Measurements from ENCODE around the gene TECPR1. TPM values are rescaled to one million over a fixed set of nuclear protein-coding genes. Genes with fewer than 3 reads are reported as not detected.

Gene TECPR1
- total RNA-seq, 1 donor from 2014 or later: 16.1 TPM

DNA sequence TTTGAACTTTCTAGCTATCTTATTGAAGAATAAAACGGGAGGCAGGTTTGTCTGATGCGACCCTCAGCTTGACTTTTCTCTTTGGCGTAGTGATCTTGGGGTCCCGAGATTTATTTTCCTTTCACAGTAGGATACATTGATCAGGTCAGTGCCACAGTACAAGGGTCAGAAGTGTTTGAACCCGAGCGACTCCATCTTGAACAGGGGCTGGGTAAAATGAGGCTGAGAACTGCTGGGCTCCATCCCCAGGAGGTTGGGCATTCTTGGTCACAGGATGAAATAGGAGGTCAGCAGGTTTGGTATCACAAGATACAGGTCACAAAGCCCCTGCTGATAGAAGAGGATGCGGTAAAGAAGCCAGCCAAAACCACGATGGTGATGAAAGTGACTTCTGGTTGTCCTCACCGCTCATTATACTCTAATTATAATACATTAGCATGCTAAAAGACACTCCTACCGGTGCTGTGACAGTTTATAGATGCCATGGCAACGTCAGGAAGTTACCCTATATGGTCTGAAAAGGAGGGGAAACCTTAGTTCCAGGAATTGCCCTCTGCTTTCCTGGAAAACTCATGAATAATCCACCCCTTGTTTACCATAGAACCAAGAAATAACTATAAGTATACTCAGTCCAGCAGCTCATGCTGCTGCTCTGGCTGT lies 3.0 kb upstream of the TECPR1 start:
- no peak for ATAC-seq (ENCODE audit: poor library complexity)
- intact Hi-C loops (cut with DNase I): no loop called here

DNA sequence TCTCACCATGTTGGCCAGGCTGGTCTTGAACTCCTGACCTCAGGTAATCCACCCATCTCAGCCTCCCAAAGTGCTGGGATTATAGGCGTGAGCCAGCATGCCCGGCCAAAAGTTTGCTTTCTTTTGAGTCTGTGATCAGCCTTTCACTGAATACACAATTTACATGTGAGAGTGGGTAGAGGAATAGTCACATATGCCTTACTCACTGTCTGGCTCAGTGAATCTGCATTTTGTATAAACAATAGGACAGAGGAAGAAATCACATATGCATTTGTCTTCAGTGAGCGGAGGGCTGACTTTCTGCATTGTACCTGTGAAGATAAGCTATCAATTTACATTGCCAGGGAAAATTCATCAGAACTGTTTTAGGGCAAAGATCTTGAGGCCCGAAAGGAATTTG lies 2.5 kb upstream of the TECPR1 start:
- DNase-seq (no peak), ATAC-seq (ENCODE audit: poor library complexity) (no peak)
- intact Hi-C loops (cut with DNase I): no loop called here

More for the DNA sequence above, 3.0 kb upstream of the TECPR1 start:
- no peak for DNase-seq

DNA sequence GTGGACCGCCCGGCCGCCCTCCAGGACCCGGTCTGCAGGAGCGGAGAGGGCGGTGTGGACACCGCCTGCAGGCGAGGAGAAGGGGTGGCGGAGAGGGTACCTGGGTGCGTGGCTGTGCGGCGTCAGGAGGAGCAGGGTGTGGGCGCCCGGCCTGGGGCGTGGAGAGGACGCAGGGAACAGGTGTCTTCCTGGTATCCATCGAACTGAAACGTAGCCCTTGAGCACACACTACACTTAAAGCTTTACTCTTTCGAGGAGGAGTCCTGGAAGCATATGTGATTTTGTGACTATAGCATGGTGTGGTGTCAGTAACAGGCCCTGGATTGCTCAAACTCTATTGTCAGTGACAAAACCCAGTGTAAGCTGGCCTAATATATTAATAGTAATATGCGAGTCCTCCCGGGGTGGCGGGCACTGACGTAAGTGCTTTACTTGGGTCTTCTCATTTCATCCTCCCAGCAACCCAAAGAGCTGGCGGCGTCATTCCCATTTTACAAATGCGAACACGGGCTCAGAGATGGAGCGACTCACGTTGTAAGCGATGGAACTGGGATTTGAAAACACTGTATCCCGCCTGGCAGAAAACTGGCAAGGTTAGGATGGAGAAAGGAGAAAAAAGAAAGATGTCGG lies 508 bp upstream of the TECPR1 start:
- ATAC-seq (ENCODE audit: poor library complexity): no peak
- no peak for DNase-seq
- intact Hi-C loops (cut with DNase I): no loop called here

DNA sequence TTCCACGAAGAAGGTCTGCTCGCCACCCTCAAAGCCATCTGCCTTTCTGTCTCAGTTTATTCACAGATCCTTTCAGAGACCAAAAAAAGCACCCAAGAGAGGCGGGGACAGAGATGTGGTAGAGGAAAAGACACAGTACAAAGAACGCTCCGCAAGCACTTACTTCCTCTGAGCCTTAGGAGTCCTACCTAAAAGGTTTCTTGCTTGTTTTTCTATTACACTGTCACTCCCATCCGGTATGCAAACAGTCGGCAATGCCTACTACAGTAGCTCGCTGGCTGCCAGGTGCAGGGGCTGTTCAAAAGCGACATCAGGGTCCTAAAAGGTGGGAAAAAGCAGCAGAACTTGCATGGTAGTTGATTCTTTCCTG lies 816 bp downstream of the TECPR1 start:
- ATAC-seq (ENCODE audit: poor library complexity) (no peak), DNase-seq (no peak)
- intact Hi-C loops (cut with DNase I): no loop called here

DNA sequence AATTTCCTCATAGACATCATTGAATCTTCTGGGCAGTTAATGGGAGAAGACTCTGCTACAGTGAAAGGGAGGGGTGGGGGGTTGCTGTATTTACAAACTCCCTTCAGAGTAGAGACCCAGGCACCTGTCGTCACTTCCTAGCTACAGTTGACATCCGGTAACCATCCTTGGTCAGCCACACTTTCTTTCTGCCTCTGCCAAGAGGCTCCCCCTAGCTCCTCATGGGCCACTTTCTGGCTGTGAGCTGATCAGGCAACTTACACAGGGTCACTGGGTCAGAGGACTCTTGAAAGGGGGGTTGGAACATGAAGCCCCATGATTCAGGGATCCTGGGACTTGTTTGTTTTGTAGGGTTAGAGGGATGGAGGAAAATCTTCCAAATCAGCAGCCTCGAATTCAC lies 1.2 kb downstream of the TECPR1 start:
- ATAC-seq (ENCODE audit: poor library complexity): no peak
- no peak for DNase-seq
- intact Hi-C loops (cut with DNase I): no loop called here

DNA sequence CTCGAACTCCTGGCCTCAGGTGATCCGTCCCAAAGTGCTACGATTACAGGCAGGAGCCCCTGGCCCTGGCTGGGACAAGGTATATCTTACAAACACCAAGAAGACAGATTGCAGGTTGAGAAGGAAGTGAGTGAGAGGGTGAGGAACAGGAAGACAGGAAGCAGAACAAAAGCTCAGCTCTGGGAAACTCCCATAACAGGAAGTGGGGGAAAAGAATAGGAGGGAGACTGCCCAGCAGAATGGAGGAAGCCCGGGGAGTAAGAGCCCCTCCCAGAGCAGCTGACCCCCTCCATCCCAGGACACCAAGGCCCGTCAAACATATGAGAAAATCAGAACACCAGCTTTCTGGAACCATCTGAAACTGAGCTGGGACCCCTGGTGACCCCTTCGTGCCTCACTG lies 2.9 kb downstream of the TECPR1 start:
- DNase-seq (no peak), ATAC-seq (ENCODE audit: poor library complexity) (no peak)
- intact Hi-C loops (cut with DNase I): no loop called here

DNA sequence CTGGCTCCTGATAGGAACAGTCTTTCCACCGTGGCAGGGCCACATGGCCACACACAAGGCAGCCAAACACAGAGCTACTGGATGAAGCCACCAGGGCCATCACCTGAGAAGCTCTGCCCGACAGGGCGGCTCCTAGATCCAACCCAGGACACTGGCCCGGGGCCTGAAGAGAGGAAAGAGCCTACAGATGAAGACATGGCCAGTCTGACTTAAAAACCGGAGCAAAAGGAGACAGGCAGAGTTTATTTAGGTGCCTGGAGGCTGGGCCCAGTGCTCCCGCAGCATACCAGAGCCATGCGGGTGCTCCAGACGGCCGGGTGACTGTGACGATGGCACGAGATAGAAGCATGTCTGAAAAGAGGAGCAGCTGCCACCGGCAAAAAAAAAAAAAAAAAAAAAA lies 3.9 kb downstream of the TECPR1 start:
- DNase-seq: no peak
- ATAC-seq (ENCODE audit: poor library complexity): no peak
- intact Hi-C loops (cut with DNase I): no loop called here

DNA sequence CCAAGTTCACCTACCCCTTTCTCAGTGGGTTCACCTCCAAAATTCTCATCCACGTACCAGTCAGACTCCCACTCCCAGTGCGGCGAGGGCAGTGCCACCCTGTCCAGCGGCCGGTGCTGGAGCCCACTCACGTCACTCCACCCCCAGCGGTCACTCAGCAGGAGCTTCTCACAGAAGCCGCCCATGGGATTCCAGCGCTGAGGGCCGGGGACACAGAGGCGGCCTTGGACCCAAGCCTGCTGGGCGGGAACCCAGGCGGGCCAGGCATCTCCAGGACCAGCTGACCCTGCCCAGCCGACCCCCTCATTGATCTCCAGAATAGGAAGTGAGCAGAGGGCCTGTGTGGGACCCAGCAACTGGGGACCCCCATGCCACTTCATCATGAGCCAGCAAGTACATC lies 7.2 kb downstream of the TECPR1 start:
- no peak for ATAC-seq (ENCODE audit: poor library complexity)

DNA sequence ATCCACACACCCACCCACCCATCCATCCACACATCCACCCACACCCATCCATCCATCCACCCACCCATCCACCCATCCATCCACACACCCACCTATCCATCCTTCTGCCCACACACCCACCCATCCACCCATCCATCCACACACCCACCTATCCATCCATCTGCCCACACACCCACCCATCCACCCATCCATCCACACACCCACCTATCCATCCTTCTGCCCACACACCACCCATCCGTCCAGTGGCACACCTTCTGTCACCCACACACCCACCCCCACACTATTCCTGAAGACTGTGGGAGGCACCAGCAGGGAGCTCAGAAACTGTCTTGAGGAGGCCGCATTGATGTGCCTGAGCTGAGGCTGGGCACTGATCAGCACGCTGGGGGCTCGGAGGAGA lies 9.1 kb downstream of the TECPR1 start:
- DNase-seq: no peak
- no peak for ATAC-seq (ENCODE audit: poor library complexity)
- intact Hi-C loops (cut with DNase I): loop anchor here (5.0 kb wide), 1 partner anchor 221 kb away; no protein-coding TSS in a partner anchor

More for the DNA sequence above, 7.2 kb downstream of the TECPR1 start:
- intact Hi-C loops (cut with DNase I): loop anchor here (5.0 kb wide), 1 partner anchor 223 kb away; no protein-coding TSS in a partner anchor
- DNase-seq: no peak

DNA sequence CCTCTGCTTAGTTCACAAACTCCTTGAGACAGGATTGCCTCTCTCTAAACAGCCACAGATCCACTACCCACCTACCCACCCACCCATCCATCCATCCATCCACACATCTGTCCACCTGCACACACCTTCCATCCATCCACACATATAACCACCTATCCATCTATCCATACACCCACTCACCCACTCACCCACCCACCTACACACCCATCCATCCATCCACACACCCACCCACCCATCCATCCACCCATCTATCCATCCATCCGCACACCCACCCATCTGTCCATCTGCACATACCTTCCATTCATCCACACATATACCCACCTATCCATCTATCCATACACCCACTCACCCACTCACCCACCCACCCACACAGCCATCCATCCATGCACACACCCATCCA lies 9.7 kb downstream of the TECPR1 start:
- intact Hi-C loops (cut with DNase I): loop anchor here (5.0 kb wide), 1 partner anchor 220 kb away; no protein-coding TSS in a partner anchor
- DNase-seq: no peak
- no peak for ATAC-seq (ENCODE audit: poor library complexity)

DNA sequence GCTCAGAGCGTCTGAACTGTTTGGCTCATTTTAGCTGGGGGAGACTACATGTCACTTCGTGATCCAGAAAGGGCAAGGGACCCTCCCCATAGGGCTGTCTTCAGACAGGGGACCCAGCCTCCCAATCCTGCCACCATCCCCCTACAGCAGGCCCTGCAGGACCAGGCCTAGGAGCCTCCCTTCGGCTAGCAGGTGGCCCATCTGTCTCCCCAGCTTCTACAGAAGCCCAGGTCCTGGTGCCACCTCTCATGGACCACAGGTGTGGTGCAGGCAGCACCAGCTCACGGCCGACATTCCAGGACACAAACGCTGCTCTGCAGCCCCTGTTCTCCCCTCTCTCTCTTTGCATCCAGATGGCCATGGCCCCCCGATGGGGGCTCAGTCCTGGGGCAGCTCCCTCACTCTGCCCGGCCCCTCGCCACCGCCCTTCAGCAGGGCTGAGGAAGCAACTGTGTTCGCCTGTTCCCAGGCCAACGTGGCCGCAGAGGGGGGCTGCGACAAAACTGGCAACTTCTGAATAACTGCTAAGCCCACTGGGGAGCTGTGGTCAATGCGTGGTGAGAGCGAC lies 10.3 kb downstream of the TECPR1 start:
- intact Hi-C loops (cut with DNase I): loop anchor here (5.0 kb wide), 1 partner anchor 219 kb away; no protein-coding TSS in a partner anchor
- DNase-seq (no peak), ATAC-seq (ENCODE audit: poor library complexity) (no peak)

DNA sequence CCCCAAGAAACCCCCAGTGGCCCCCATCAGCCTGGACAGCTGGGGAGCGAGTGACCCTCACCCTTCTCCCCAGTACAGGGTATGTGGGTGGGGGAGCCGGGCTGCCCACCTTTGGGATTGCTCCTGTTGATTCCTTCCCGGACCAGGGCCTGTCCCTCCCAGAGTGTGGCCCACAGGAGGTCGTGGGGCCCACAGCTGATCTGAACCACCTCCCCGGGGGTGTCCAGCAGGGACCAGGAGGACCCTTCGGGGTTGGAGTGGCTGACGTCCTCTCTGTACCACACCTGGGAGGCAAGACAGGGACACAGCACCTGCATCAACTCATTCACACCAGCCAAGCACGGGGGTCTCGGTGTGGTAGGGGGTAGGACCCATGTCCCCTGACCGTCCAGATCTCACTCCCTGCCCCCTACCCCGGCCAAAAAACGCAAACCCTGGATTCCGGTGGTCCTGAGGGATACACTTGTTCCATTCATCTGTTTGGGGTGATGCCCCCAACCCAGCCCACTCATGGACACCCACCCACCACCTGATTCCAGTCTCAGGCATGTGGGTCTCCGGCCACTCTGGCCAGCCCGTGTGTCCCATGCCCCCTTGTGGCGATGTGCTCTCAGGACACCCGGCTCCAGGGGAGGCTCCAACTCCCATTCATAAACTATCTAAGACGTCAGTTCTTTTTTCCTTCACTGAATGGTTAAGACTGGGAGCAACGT lies 10.9 kb downstream of the TECPR1 start:
- DNase-seq: no peak

DNA sequence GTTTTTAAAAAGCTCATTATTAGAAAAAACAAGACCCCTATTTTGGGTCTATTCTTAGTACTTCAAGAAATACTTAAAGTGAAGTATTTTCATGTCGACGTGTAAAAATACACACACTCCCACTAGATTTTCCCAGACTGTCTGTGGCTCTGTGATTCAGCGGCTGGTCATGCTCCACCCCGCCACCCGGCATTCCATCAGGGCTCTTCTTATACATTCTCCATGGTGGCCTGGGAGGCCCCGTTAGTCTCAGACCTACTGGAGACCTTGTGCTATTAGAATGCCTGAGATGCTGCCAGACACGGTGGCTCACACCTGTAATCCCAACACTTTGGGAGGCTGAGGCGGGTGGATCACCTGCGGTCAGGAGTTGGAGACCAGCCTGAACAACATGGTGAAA lies 13.1 kb downstream of the TECPR1 start:
- DNase-seq (peak; percentile 20), ATAC-seq (ENCODE audit: poor library complexity) (no peak)
- intact Hi-C loops (cut with DNase I): no loop called here

More for the DNA sequence above, 10.9 kb downstream of the TECPR1 start:
- intact Hi-C loops (cut with DNase I): loop anchor here (5.0 kb wide), 1 partner anchor 219 kb away; no protein-coding TSS in a partner anchor
- ATAC-seq (ENCODE audit: poor library complexity): peak; percentile 72

DNA sequence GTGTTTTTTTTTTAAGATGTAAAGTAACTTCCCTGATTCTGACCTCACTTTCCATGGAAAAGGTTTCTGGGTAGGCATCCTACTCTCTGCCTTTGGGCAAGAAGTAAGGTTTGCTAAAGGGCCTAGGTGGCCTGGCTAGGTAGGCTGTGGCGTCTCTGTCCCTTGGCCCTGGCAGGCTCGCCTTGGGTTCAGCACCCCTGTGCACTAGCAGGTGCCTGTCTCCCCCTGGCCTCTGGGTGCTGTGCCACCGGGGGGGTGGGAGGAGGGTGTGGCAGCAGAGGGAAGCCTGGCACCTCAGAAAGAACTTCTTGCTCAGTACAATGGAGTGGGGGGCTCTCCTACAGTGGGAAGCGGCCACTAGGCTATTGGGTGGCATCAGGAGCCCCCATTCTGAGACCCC lies 14.0 kb downstream of the TECPR1 start:
- DNase-seq: no peak
- intact Hi-C loops (cut with DNase I): no loop called here

DNA sequence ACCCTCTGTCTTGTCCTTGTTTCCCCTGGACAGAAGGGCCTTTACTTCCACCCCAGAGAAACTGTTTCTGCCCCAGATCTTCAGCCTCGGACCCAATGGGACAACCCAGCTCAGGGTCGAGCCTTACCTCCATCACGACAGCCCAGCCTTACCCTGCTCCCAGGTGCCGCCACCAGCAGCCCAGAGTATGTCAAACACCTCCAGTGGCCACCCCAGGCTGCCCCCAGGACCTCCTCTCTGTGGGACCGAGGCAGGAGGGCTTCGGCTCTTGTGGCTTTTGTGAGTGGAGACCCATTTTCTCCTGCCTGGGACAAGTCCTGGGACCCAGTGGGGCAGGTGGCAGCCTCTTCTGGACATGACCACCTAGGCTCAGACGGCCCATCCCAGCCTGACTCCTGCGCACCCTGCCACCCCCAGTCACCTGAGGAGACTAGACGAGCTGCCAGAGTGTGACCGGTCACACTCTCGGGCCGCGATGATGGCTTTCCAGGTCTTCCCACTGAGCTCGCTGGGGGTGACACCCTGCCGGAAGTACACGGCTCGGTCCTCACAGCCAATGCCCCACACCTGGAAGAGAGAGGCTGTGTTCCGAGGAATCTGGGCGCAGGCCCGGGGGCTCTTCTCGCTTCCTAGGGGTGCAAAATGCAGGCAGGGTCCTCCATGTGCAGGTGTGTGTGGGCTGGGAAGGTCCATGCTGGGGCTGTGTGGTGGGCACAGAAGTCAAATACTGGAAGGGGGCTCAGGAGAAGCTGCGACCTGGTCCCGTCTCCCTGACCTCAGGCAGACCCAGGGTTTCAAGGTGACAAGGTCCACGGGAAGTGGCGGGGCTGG lies 15.5 kb downstream of the TECPR1 start:
- no peak for ATAC-seq (ENCODE audit: poor library complexity)

More for the DNA sequence above, 14.0 kb downstream of the TECPR1 start:
- ATAC-seq (ENCODE audit: poor library complexity): no peak

DNA sequence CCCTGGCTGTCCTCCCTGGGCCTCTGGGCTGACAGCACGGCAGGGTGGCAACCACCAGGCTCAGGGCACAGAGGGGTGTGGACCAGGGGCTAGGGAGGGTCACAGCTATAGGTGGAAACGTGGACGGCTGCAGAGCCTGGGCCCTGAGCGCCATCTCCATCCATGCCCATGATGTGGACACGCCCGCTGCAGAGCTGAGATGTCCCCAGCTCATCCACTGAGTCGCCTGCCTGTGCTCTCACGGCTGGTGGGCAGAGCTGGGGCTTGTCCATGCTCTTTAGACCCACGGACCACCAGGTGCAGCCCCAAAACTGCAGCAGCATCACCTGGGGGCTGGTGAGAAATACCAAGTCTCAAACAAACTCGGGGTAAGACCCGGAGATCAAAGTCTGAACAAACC lies 16.1 kb downstream of the TECPR1 start:
- DNase-seq (no peak), ATAC-seq (ENCODE audit: poor library complexity) (no peak)
- intact Hi-C loops (cut with DNase I): no loop called here

More for the DNA sequence above, 15.5 kb downstream of the TECPR1 start:
- intact Hi-C loops (cut with DNase I): no loop called here
- DNase-seq: no peak

DNA sequence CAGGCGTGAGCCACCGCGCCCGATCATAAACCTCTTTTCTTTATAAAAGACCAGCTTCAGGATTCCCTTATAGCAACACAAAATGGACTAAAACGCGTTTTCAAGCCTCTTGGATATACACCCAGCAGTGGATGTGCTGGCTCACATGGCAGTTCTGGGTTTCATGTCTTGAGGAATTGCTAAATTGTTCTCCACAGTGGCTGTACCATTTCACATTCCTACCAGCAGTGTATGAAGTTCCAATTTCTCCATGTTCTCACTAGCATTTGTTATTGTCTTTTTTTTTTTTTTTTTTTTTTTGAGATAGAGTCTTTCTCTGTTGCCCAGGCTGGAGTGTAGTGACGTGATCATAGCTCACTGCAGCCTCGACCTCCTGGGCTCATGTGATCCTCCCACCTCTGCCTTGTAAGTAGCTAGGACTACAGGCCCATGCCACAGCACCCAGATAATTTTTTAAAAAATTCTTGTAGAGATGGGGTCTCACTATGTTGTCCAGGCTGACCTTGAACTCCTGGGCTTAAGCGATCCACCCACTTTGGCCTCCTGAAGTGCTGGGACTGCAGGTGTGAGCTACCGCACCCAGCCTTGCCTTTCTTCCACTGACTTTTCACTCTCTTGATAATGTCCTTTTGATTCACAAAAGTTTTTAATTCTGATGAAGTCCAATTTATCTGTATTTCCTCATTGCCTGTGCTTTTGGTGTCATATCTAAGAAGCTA lies 17.4 kb downstream of the TECPR1 start:
- DNase-seq (no peak), ATAC-seq (ENCODE audit: poor library complexity) (no peak)
- intact Hi-C loops (cut with DNase I): no loop called here

All from Right ventricle myocardium superior (tissue), 1 donor.